GM21723 (cell line): ENCODE results near the gene CEP120.
"Not testable (repeated sequence)": the region's sequence is repeated elsewhere in the genome, so short reads cannot be mapped to it uniquely, and the experiment has no call there.

Experiments
- ATAC-seq: cut with Tn5 transposase; IDR thresholded peaks from one replicate; pipeline ENCODE4 v1.9.1; 2021; ENCODE audit warnings: mild to moderate bottlenecking, moderate library complexity; ENCODE audit not compliant: unreplicated experiment

CEP120 gene

GRCh38 chr5:123439709-123440108, 16.5 kb upstream of the CEP120 start:
- ATAC-seq: no peak

GRCh38 chr5:123438902-123439301, 15.7 kb upstream of the CEP120 start:
- ATAC-seq: no peak

GRCh38 chr5:123438244-123438643, 15.0 kb upstream of the CEP120 start:
- peak; percentile 81 for ATAC-seq

- ATAC-seq: no peak
These were observed 13.0 kb upstream of the CEP120 start for GRCh38 chr5:123436201-123436600.

- ATAC-seq: no peak
These were observed 11.6 kb upstream of the CEP120 start for GRCh38 chr5:123434796-123435195.

- ATAC-seq: no peak
These were observed 10.4 kb upstream of the CEP120 start for GRCh38 chr5:123433596-123433995.

- ATAC-seq: not testable (repeated sequence)
These were observed 7.2 kb upstream of the CEP120 start for GRCh38 chr5:123430441-123430840.

GRCh38 chr5:123429993-123430392, 6.8 kb upstream of the CEP120 start:
- ATAC-seq: no peak

GRCh38 chr5:123429221-123429954, 6.2 kb upstream of the CEP120 start:
- ATAC-seq: no peak

- no peak for ATAC-seq
These were observed 5.5 kb upstream of the CEP120 start for GRCh38 chr5:123428521-123429220.

- no peak for ATAC-seq
These were observed 4.1 kb upstream of the CEP120 start for GRCh38 chr5:123427281-123427680.

- ATAC-seq: no peak
These were observed 2.2 kb upstream of the CEP120 start for GRCh38 chr5:123425431-123425830.

- peak; percentile 21 for ATAC-seq
These were observed 548 bp downstream of the CEP120 start for GRCh38 chr5:123422433-123423277.

- no peak for ATAC-seq
These were observed 1.4 kb downstream of the CEP120 start for GRCh38 chr5:123421773-123422172.

- ATAC-seq: no peak
These were observed 8.2 kb downstream of the CEP120 start for GRCh38 chr5:123414974-123415373.

GRCh38 chr5:123412206-123412605, 11.0 kb downstream of the CEP120 start:
- ATAC-seq: no peak

- not testable (repeated sequence) for ATAC-seq
These were observed 21.2 kb downstream of the CEP120 start for GRCh38 chr5:123401999-123402398.

- ATAC-seq: no peak
These were observed 21.9 kb downstream of the CEP120 start for GRCh38 chr5:123401320-123401719.

- not testable (repeated sequence) for ATAC-seq
These were observed 22.3 kb downstream of the CEP120 start for GRCh38 chr5:123400870-123401291.

- ATAC-seq: no peak
These were observed 25.0 kb downstream of the CEP120 start for GRCh38 chr5:123398058-123398733.

GRCh38 chr5:123397538-123397937, 25.7 kb downstream of the CEP120 start:
- ATAC-seq: no peak
